GM21723 (cell line): Measurements from ENCODE around the gene BBS1.

Experiments
- ATAC-seq: cut with Tn5 transposase; IDR thresholded peaks from one replicate; pipeline ENCODE4 v1.9.1; 2021; ENCODE audit warnings: mild to moderate bottlenecking, moderate library complexity; ENCODE audit not compliant: unreplicated experiment

Gene BBS1

DNA sequence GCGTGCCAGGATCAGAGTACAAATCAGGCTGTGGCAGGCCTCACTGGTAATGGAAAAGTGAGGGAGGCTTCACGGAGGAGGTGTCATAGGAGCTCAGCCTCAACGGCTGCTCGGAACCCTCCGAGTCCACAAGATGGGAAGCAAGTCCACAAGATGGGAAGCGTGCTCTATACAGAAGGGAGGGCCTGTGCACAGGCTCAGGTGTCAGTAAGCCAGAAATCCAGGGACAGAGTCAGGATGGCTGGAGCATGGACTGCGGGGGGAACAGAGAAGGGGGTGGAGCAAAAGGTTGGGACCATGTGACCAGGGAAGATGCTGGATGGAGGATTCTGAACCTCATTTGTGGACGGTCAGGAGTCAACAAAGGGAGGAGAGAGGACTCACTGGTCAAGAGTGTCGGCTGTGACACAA is 33.6 kb upstream of the BBS1 start:
- ATAC-seq: no peak

DNA sequence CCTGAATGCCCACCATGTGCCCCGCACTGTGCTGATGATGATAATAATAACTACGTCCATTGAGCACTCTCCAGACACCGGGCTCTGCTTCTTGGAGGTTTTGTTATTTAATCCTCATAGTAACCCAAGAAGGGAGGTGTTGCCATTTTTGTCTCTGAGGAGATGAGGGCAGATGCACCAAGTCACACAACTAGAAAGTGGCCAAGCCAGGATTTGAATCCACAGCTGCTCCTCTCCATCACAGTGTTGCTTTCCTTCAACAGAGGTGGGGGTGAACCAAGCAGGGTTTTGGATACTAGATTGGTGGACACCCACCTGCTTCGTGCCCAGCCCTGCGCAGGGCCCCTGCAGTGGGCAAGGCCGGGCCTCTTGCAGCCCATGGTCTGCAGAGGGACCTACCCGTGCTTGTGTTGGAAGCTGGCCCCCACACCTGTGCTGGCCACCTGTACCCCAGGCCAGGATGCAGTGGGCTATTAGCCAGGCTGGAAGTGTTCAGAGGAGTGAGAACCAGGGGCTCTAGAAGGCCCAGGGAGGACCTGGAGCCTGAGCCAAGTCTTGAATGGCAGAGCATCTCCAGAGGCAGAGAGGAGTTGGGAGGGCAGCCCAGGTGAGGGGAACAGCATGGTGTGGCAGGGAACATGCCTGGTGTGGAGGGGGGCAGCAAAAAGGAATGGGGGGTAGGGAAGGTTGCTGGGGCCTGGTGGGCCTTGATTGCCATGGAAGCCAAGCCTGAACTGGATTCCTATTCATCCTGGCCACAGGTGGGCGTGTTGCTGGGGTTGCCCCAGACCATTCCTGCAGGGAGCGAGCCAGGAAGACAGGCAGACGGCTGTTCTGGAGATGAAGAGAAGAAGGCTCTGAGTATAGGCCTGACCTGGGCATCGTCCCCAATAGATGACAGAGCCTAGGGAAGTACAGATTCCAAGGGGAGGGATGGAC is 32.9 kb upstream of the BBS1 start:
- ATAC-seq: no peak

DNA sequence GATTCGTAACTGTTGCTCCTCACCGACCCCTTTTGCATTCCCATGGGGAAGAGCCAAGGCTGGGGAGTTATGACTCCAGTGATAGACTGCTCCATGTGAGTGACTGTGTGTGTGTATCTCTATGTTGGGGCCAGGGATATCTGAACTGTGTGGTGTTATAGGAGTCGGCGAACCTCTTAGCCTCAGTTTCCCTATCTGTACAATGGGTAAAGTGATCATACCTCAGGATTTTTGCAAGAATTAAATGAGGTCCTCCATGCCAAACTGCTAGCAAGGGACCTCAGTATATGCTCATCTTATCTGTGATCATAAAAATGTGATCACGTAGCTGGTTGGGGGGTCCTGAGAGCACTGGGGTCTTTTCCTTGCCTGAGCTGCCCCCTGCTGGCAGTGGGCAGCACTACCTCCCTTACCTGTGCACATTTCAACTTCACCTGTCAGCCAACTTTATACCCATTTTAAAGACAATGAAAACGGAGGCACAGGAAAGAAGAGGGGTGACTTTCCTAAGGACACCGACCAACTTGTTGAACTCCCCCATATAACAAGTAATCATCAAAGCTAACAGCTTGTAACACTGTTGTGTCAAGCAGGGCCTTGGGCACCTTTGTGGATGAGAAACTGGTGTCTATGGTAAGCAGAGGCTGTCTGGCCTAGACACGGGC is 31.6 kb upstream of the BBS1 start:
- no peak for ATAC-seq

DNA sequence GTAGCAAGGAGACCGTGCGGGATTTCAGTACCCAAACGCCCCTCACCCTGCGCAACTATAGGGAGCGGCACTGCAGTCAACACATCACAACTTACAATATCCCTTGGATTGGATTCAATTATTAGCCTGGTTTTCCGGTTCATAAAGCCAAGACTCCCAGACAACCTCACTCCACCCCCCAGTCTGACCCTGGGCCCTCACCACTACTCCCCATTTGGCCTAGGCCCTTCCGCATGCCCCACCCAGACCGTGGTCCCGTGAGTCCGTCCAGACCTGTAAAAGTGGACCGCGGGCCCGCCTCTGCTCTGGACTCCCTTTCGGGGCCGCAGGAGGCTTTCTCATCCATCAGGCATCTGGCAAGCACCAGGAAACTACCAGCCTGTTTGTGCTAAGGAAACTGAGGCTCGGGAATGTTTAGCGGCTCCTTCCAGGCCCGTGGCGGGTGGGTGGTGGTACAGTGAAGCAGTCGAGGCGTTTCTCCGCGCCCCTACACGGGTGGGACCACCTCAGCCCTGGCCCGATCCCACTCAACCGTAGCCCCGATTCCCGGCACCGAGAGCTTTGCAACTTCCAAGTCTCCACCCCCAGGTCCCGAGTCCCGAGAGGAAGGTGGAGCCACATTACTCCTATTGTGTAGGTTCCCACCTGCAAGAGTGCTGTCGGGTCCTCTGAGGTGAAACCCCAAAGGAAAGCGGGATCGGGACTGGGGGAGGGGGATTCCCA is 30.9 kb upstream of the BBS1 start:
- peak; percentile 15 for ATAC-seq

DNA sequence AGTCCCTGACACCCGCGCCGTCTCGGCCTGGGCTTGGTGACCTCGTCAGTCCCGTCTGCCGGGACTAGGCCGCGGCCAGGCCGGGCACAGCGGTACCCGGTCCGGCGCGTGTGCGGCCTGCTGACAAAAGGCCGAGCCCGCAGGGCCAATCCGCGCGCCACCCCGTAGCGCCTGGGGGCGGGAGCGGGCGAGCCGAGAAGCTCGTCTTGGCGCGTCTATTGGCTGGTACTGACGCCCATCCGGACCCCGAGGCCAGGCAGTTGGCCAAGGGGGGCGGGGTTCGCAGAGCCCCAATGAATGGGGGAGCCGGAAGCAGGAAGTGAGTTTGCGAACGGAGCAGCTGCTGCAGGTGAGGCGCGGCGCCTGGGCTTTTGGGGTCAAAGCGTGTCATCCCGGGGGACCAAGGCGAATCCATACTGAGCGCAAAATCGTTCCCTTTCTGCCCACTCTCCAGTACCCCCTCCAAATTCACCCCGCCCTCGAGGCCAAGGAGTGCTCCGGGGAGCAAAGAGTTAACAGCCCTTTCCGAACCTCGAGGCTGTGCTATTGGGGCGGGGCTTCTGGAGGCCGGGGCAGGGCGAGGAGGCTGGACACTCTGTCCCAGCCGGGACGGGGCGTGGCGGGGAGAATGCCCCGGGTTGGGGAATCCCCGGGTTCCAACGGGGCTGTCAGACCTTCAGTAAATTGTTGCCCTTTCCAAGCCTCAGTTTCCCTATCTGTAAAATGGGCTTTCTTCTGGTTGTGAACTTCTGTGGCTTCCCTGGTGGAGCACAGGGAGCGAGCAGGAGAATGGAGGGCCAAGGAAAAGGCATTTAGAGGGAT is 30.1 kb upstream of the BBS1 start, which contains the start of gene DPP3:
TSS of gene DPP3 (plus strand) at position 318 of the 822 bp plus-strand sequence. CDS start 1,767 bp downstream, outside the sequence.
- ATAC-seq: peak; percentile 90

DNA sequence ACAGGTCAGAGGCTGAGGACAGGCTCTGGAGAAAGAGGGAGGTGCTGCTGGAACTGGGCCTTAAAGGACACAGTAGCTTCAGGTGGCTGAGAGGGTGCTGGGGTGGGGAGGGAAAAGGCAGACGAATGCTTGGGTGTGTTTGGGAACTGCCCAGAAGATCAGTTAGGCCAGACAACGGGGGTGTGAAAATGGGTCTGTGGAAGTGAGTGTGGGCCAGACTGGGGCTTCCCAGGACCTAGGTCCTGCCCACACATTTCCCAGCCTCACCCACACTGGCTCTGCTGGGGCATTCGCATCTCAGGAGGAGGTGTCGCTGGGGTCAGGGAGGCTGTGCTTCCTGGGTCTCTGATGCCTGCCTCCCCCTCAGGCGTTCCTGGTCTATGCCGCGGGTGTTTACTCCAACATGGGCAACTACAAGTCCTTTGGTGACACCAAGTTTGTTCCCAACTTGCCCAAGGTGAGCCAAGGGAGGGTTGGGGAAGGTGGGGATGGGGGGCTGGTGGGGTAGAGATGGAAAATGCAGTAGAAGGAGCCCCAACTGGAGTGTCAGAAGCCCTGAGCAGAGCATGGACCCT is 25.5 kb upstream of the BBS1 start:
- no peak for ATAC-seq

DNA sequence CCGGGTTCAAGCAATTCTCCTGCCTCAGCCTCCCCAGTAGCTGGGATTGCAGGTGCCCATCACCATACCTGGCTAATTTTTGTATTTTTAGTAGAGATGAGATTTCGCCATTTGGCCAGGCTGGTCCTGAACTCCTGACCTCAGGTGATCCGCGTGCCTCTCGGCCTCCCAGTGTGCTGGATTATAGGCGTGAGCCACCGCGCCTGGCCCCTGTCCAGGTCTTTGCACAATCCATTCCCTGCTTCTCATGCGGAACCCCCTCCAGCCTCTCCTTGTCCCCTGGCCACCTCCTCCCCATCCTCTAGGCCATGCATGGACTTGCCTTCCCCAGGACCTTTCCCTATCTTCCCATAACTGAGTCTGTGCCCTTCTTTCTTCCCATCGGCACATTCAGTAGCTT is 21.5 kb upstream of the BBS1 start:
- no peak for ATAC-seq

DNA sequence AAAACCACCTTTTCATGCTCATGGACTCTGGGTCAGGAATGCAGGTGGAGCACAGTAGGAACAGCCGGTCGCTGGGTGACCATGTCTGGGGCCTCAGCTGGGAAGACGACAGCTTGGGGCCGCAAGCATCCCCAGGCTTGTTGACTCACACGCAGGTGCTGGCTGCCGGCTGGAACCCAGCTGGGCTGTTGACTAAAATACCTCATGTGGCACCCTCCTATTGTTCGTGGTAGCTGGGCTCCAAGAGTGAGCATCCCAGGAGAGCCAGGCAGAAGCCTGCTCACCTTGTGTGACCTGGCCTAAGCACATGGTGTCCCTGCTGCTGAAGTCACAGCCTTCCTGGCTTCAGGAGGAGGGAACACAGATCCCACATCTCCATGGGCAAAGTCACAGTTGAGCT is 20.8 kb upstream of the BBS1 start:
- ATAC-seq: no peak

DNA sequence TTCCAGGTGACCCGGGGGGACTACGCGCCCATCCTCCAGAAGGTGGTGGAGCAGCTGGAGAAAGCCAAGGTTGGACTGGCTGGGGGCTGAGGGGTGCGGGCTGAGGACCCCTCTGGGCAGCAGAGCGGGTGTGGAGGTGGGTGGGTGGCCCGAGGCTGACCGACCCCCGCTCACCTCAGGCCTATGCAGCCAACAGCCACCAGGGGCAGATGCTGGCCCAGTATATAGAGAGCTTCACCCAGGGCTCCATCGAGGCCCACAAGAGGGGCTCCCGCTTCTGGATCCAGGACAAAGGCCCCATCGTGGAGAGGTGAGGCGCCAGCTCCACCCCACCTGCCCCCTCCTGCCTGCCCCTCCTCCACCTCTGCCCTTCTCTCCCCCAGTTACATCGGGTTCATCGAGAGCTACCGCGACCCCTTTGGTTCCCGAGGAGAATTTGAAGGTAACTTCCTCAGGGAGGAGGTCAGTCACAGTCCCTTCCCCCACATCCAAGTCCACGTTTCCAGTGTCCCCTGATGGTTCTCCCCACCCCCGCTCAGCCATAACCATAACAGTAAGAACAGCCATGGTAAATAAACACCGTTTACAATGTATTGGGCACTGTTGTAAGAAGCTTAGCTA is 19.0 kb upstream of the BBS1 start:
- ATAC-seq: no peak

DNA sequence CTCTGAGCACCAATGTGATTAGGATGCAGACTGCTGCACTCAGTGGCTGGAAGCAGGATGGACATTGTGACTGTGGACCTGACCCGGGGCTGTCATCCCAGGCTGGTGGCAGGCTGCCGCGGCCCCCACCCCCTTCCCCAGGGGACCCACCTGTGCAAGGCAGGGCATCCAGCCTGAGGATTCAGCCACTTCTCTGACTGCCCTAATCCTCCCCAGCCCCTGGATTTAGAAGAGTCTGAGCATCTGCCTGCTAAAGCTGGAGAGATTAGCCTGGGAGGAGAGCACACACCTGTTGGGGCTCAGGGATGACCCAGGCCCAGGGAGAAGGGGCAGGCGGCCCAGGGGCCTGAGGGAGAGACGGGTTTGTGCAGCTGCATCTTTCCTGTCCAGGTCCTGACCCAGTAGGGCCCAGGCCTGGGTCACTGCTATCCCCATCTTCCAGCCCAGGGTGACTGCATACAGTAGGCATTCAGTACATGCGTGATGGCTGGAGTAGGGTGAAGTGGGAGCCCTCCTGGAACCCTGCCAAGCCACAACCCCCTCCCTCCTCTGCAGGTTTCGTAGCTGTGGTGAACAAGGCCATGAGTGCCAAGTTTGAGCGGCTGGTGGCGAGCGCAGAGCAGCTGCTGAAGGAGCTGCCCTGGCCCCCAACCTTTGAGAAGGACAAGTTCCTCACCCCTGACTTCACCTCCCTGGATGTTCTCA is 18.1 kb upstream of the BBS1 start:
- no peak for ATAC-seq

DNA sequence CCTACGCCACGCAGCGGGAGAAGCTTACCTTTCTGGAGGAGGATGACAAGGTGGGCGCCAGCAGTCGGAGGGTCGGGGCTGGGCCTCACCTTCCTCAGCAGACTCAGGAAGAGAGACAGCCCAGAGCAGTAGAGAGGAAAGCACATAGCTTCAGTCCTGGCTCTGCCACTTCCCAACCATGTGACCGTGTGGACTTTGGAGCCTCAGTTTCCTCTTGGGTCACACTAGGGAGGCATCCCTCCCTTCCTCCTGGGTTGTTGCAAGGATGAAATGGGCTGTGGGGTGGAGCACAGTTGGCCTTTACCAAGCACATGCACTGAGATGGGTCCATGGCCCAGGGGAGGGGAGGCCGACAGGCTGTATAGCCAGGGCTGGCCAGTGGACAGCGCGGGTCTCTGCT is 17.3 kb upstream of the BBS1 start:
- no peak for ATAC-seq

DNA sequence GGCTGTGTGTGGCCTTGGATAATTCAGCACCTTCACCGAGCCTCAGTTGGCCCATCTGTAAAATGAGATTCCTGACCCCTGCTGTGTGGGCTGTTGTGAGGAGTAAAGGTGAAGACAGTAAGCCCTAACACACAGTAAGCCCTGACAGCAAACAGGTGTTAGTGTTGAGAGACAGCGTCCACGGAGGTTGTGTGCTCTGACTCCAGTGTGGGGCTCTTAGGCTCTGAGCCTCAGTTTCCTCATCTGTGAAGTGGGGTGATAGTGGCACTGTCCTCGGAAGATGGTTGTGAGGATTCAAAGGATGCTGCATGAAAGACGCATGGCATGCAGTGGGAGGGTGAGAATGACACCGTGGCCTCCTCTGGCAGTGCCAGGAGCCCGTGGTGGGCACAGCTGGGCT is 16.0 kb upstream of the BBS1 start:
- no peak for ATAC-seq

DNA sequence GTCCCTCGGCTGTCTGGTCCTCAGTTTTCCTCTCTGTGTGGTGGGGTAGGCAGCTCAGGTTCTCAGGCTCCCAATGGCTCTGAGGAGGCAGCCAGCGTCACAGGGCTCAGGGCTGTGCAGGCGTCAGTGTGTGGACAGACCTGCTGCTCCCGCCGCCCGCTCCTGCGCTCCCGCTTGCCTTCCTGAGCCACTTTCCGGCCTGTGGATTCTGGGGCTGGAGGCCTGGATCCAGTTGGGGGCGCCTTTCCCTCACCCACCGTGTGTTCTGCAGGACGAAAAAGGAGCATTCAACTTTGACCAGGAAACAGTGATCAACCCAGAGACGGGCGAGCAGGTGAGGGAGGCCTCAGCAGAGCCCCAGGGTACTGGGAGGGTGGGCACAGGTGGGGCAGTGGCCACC is 15.5 kb upstream of the BBS1 start:
- no peak for ATAC-seq

DNA sequence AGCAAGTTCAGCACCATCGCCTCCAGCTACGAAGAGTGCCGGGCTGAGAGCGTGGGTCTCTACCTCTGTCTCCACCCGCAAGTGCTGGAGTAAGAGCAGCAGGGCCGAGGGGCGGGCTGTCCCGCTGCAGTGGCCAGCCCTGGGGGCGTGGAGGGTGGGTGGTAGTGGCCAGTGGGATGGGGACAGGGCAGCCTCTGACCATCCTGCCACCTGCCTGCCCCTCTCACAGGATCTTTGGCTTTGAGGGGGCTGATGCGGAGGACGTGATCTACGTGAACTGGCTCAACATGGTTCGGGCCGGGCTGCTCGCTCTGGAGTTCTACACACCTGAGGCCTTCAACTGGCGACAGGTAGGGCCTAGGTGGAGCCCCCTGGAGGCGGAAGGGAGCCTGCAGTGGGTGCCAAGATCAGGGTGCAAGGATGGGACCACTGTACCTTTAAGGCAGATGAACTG is 15.0 kb upstream of the BBS1 start:
- ATAC-seq: no peak

DNA sequence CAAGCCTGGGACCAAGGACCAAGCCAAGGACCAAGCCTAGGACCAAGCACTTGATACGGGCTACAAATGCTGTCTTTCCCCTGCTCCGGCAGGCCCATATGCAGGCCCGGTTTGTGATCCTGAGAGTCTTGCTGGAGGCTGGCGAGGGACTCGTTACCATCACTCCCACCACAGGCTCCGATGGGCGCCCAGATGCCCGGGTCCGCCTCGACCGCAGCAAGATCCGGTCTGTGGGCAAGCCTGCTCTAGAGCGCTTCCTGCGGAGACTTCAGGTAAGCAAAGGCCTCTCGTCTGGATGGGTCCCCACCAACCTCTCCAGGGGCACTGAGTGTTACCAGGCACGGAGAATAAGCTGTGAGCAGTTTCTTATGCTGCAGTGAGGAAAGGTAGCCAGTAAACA is 13.2 kb upstream of the BBS1 start:
- ATAC-seq: no peak

DNA sequence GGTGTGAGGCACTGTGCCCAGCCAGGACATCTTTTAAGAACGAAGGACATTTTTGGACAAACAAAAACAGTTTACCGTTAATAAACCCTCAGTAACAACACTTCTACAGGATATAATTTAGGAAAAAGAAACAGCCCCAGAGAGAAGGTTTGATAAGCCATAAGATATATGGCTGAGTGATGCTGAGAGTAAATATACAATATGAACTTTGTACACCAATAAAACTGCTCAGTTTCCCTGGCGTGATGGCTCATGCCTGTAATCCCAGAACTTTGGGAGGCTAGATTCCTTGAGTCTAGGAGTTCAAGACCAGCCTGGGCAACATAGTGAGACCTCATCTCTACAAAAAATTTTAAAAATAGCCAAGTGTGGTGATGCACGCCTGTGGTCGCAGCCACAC is 11.9 kb upstream of the BBS1 start:
- ATAC-seq: no peak

DNA sequence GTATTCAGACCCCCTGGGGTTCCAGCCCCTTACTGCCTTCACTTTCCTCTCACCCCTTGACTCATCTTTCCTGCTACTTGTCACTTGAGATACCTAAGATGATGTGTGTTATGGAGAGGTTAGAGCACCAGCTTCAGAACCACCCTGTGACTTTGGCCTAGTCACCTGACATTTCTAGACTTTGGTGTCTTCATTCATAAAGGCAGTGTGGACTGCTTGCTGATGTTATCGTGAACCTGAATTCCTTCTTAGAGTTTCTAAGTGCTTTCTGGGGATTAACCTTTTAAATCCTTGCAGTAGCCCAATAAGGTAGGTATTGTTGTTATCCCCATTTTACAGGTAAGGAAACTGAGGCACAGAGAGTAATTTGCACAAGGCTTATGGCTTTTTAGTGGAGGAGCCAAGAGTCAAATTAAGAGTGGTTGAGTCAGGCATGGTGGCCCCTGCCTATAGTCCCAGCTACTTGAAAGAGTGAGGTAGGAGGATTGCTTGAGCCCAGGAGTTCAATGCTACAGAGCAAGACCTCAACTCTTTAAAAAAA is 5.1 kb upstream of the BBS1 start:
- ATAC-seq: no peak

DNA sequence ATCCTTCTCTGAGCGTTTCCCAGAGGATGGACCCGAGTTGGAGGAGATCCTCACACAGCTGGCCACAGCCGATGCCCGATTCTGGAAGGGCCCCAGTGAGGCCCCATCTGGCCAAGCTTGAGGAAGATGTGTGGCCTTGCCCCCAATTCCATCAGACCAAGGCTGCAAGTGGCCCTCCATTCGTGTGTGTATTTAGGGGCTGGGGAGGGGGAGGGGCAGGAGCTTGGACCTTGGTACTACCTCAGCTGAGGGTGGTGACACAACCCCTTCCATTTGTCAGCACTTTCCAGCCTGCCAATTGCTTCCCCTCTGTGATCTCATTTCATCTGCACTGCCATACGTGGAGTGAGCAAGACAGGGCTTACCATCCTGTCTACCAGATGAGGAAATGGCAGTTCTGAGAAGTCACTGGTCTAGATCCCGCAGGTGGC is 1.3 kb upstream of the BBS1 start:
- ATAC-seq: no peak

DNA sequence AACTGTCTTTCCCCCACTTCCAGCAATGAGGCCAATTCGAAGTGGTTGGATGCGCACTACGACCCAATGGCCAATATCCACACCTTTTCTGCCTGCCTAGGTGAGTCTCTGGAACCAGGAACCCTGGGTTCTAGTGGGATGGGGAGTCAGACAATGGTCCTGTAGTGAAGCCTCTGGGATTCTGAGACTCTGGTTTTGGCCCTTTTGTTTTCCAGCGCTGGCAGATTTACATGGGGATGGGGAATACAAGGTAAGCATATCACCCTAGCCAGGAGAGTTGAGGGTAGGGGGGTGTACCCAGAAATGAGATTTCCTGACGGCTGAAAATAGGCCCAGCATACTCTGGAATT is 530 bp downstream of the BBS1 start:
- ATAC-seq: no peak
